HFF-Myc (cell line): ENCODE measurements around the gene CADM1.

Experiments
- DNase-seq: peaks from one replicate; pipeline ENCODE4 v3.0.0-alpha.2; 2011; ENCODE audit warnings: low read depth; ENCODE audit errors: extremely low read depth
- H3K4me3 ChIP-seq: replicated peaks from 2 replicates; pipeline ENCODE4 v1.5.1; 2011; ENCODE audit warnings: low read depth, mild to moderate bottlenecking, control low read depth, low read length
- TF ChIP-seq, protein P1 (sequence below): IDR thresholded peaks from 2 replicates; pipeline ENCODE4 v1.5.1; 2012; ENCODE audit warnings: mild to moderate bottlenecking, low read depth, low read length, control low read depth; ENCODE audit errors: missing control alignments

The CADM1 gene

DNA sequence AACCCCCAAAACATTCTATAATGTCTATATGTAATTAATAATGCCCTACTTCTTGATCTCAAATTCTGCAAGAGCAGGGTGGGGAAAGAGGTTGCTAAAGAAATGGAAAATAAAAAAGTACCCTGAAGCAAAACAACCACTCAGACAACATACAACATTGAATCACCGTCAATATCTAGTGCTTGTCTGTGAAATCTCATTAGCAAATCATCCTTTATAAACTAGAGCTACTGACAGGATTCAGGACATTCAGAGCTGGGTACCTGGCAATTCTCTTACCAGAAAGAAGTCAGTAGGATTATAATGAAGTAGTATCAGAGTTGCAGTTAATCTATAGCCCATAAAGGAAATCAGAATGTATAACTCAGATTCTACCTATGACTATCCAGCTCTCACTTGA, 143.2 kb downstream of the CADM1 start:
- DNase-seq: no peak

DNA sequence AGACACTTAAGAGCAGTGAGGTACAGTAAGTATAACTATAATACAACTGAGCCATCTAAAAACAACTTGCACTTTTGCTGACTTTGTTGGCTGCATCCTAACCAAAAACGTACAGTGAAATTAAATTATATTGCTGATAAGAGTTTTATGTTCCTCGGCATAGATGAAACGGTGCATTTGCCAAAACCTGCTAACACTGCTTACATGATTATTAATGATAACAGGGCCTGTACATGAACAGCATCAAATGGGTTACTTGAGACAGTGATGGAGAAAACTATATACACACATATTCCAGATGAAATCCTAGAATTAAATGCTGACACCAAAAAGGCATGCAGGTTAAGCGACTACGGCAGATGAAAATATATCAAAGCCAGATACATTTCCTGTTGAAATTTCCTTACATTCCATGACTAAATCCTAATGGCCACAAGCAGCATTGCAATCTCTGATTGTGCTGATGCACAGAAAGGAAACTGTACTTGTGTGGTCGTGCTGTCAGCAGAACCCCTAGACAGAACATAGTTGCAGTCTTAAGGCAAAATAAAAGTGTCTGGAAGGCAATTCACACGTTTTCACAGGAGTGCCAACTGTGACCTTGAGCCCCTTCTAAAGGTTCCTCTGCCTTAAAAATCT, 143.9 kb downstream of the CADM1 start:
- H3K4me3 ChIP-seq: no peak overlapping the region
- no peak for DNase-seq
- TF ChIP-seq, protein P1, sequence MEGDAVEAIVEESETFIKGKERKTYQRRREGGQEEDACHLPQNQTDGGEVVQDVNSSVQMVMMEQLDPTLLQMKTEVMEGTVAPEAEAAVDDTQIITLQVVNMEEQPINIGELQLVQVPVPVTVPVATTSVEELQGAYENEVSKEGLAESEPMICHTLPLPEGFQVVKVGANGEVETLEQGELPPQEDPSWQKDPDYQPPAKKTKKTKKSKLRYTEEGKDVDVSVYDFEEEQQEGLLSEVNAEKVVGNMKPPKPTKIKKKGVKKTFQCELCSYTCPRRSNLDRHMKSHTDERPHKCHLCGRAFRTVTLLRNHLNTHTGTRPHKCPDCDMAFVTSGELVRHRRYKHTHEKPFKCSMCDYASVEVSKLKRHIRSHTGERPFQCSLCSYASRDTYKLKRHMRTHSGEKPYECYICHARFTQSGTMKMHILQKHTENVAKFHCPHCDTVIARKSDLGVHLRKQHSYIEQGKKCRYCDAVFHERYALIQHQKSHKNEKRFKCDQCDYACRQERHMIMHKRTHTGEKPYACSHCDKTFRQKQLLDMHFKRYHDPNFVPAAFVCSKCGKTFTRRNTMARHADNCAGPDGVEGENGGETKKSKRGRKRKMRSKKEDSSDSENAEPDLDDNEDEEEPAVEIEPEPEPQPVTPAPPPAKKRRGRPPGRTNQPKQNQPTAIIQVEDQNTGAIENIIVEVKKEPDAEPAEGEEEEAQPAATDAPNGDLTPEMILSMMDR: no peak

More for the DNA sequence above, 143.2 kb downstream of the CADM1 start:
- TF ChIP-seq, protein P1: no peak
- no peak overlapping the region for H3K4me3 ChIP-seq

DNA sequence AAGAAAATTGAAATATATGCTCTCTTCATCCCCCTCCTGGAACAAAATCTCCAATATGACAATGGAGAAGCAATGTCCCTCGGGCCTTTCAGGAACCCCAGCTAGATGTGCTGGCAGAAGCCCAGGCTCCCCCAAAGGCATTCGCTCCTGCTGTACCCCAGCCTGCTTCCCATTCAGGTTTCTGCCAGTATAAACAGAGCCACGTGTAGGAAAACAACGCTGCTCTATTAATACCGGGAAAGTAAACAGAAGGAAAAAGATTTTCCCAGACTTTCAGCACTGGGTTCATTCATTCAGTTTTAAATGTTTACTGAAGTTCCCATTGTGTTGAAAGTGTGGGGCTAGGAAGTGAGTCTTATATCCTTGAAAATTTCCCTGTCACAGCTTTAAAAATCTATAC, 147.1 kb downstream of the CADM1 start:
- TF ChIP-seq, protein P1: no peak
- no peak overlapping the region for H3K4me3 ChIP-seq
- no peak for DNase-seq

DNA sequence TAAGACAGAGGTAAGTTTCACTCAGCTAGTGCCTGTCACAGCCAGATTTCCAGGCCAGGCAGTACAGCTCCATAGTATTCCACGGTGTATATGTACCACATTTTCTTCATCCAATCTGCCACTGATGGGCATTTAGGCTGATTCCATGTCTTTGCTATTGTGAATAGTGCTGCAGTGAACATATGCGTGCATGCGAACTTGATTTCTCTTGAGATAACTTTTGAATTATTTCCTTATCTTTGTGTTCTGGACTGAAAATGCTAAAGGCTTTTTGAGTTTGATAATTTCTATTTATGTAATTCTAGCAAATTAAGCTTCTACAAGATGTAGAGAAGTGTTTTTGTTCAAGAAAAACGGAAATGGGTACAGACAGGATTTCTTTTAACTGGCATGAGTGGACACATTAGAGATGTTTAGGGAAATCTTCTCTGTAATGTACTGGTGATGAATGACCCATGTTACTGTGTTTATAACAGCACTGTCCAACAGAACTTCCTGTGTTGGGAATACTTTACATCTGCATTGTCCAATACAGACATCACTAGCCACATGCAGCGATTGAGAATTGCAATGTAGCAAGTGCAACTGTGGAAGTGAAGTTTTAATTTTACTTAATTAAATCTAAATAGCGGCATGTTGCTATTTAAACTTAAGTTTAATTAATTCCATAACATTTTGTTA, 151.3 kb downstream of the CADM1 start:
- no peak for DNase-seq
- H3K4me3 ChIP-seq: no peak overlapping the region
- TF ChIP-seq, protein P1: no peak

DNA sequence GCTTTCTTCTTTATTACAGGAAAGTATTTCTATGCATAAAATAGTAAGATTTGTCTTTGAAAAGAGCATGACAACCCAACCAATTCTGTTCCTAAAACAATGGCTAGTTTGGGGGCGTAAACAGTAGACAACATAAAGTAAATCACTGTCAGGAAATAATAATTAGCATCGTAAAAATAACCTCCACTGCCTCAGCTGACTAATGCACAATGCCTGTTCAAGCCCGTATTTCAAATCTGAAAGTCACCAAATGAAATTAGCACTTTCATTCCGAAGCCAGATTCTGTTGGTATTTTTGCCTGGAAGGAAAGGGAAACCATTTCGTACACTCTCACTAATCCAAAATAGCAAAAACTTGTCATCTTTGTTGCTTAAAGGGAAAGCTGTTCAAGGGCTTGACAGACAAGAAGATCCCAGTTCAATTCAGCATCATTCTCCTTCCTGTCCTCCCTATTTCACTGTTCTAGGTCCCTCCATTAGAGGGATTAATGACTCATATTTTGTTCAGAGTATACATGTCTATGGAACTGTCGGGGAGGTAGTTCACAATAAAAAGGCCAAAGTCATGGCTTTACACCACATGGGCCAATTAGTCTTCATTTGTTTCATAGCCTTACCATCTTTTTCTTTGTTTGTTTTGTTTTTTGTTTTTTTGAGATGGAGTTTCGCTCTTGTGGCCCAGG, 154.7 kb downstream of the CADM1 start:
- TF ChIP-seq, protein P1: no peak
- DNase-seq: no peak
- no peak overlapping the region for H3K4me3 ChIP-seq

DNA sequence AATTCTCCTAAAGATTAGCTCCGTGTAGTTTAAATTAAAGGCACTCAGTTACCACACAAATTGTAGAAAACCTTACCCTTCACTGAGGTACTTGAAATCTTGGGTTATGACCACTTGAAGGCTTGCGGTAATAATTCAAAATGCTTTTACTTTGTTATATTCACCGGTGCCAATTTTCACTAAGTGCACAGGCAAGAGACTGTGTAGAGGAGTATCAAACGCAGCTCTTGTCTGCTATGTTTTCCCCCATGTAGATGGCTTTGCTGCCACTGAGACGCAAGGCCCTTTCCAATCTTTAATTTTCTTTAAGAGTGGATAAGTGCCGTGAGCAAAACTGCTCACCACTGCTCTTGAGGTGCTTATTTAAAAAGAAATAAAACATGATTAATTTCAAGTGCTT, 155.8 kb downstream of the CADM1 start:
- TF ChIP-seq, protein P1: no peak

More for the DNA sequence above, 155.8 kb downstream of the CADM1 start:
- no peak overlapping the region for H3K4me3 ChIP-seq
- no peak for DNase-seq
